Esophagus mucosa (tissue), 1 donor: Measurements from ENCODE around the gene KCNK13. TPM values are rescaled to one million over a fixed set of nuclear protein-coding genes. Genes with fewer than 3 reads are reported as not detected.
"Not testable (repeated sequence)": the region's sequence is repeated elsewhere in the genome, so short reads cannot be mapped to it uniquely, and the experiment has no call there.

Source experiments
- ATAC-seq: fragments of 200-7000 bp; cut with Tn5 transposase; one replicate; pipeline ENCODE4 v1.9.1; 2020
- total RNA-seq: library from RNA; stranded (reverse); gene quantifications from one replicate; pipeline ENCODE4 v1.2.4, GENCODE V29; 2023
- donor health status: DM: yes; HTN: yes; CAD: no.

Gene KCNK13
- total RNA-seq, 1 donor from 2014 or later, result 0.28 TPM

GRCh38 chr14:90062127-90062794, 467 bp downstream of the KCNK13 start:
- ATAC-seq, result peak; percentile 46

- no peak for ATAC-seq
Observed at GRCh38 chr14:90062822-90063539, 1.2 kb downstream of the KCNK13 start.

GRCh38 chr14:90072350-90072749, 10.6 kb downstream of the KCNK13 start:
- ATAC-seq, result no peak

GRCh38 chr14:90079576-90079975, 17.8 kb downstream of the KCNK13 start:
- no peak for ATAC-seq

GRCh38 chr14:90087433-90087832, 25.6 kb downstream of the KCNK13 start:
- ATAC-seq, result peak; percentile 58

GRCh38 chr14:90088176-90088575, 26.4 kb downstream of the KCNK13 start:
- no peak for ATAC-seq

GRCh38 chr14:90089486-90089885, 27.7 kb downstream of the KCNK13 start:
- not testable (repeated sequence) for ATAC-seq

- no peak for ATAC-seq
Observed at GRCh38 chr14:90091393-90091792, 29.6 kb downstream of the KCNK13 start.

GRCh38 chr14:90093942-90094595, 32.3 kb downstream of the KCNK13 start:
- ATAC-seq, result peak; percentile 89

- no peak for ATAC-seq
Observed at GRCh38 chr14:90095096-90095495, 33.3 kb downstream of the KCNK13 start.

- ATAC-seq, result no peak
Observed at GRCh38 chr14:90096566-90096965, 34.8 kb downstream of the KCNK13 start.

- peak; percentile 87 for ATAC-seq
Observed at GRCh38 chr14:90103808-90104207, 42.0 kb downstream of the KCNK13 start.

GRCh38 chr14:90105756-90106155, 44.0 kb downstream of the KCNK13 start:
- no peak for ATAC-seq

GRCh38 chr14:90107789-90108188, 46.0 kb downstream of the KCNK13 start:
- no peak for ATAC-seq

GRCh38 chr14:90109858-90110257, 48.1 kb downstream of the KCNK13 start:
- no peak for ATAC-seq

GRCh38 chr14:90111895-90112534, 50.2 kb downstream of the KCNK13 start:
- peak; percentile 81 for ATAC-seq

- no peak for ATAC-seq
Observed at GRCh38 chr14:90114554-90114953, 52.8 kb downstream of the KCNK13 start.

GRCh38 chr14:90115780-90116179, 54.0 kb downstream of the KCNK13 start:
- ATAC-seq, result no peak

- no peak for ATAC-seq
Observed at GRCh38 chr14:90116444-90116843, 54.6 kb downstream of the KCNK13 start.

- ATAC-seq, result no peak
Observed at GRCh38 chr14:90118027-90118426, 56.2 kb downstream of the KCNK13 start.

- no peak for ATAC-seq
Observed at GRCh38 chr14:90126260-90126659, 64.5 kb downstream of the KCNK13 start.

- ATAC-seq, result no peak
Observed at GRCh38 chr14:90132821-90133570, 71.2 kb downstream of the KCNK13 start.
